Caco-2 (cell line): ENCODE data around the gene ID4. TPM values are rescaled to one million over a fixed set of nuclear protein-coding genes. Genes with fewer than 3 reads are reported as not detected.

Experiments used
- BruUV-seq: library from RNA; stranded (reverse); fragments of 400-500 nt; replicated peaks from 2 replicates; lab custom pipeline; 2021; lab: Mats Ljungman, UMichigan
- CTCF ChIA-PET: fragments of 300-600 bp; sonication (Branson Sonifier 250); formaldehyde crosslinking; loops from one replicate; lab custom pipeline; 2022; ENCODE audit warnings: antibody characterized with exemption; lab: Charles Lee
- POLR2A ChIA-PET: fragments of 300-600 bp; sonication (Branson Sonifier 250); formaldehyde crosslinking; loops from one replicate; lab custom pipeline; 2022; ENCODE audit warnings: antibody characterized with exemption; lab: Charles Lee
- DNase-seq, 2 experiments: peaks; one replicate each; pipeline versions ENCODE4 v3.0.0 to v3.0.0-alpha.2; 2020 to 2022
- H3K27me3 ChIP-seq: replicated peaks from 2 replicates; pipeline ENCODE4 v1.6.0; 2011; ENCODE audit warnings: low read length; ENCODE audit not compliant: control insufficient read depth, insufficient read depth
- H3K36me3 ChIP-seq: 2 replicates; pipeline ENCODE4 v1.5.1; 2011; ENCODE audit warnings: low read length; ENCODE audit not compliant: control insufficient read depth, insufficient read depth
- H3K4me1 ChIP-seq: fragments of 250-450 bp; sonication (Bioruptor Pico); 2 replicates; pipeline ENCODE4 v1.5.1; 2020; ENCODE audit warnings: mild to moderate bottlenecking
- H3K4me3 ChIP-seq: 2 replicates; pipeline ENCODE4 v1.5.1; 2011; ENCODE audit warnings: low read depth, mild to moderate bottlenecking, control low read depth, low read length
- H3K9me3 ChIP-seq: fragments of 250-450 bp; sonication (Bioruptor Pico); 2 replicates; pipeline ENCODE4 v1.5.1; 2020; ENCODE audit warnings: mild to moderate bottlenecking, moderate library complexity
- H3K27ac Mint-ChIP-seq: one replicate; pipeline ENCODE4 v1.8.0; 2022; ENCODE audit warnings: mixed read lengths; ENCODE audit not compliant: unreplicated experiment
- H3K27me3 Mint-ChIP-seq: one replicate; pipeline ENCODE4 v1.8.0; 2022; ENCODE audit warnings: mixed read lengths; ENCODE audit not compliant: insufficient read depth, unreplicated experiment
- H3K36me3 Mint-ChIP-seq: one replicate; pipeline ENCODE4 v1.8.0; 2022; ENCODE audit warnings: mild to moderate bottlenecking, mixed read lengths; ENCODE audit not compliant: insufficient read depth, unreplicated experiment
- H3K4me1 Mint-ChIP-seq: one replicate; pipeline ENCODE4 v1.8.0; 2022; ENCODE audit warnings: low read depth, mixed read lengths; ENCODE audit not compliant: unreplicated experiment
- H3K4me3 Mint-ChIP-seq: one replicate; pipeline ENCODE4 v1.8.0; 2022; ENCODE audit warnings: mild to moderate bottlenecking, moderate library complexity, mixed read lengths; ENCODE audit not compliant: unreplicated experiment
- H3K9me3 Mint-ChIP-seq: one replicate; pipeline ENCODE4 v1.8.0; 2022; ENCODE audit warnings: mixed read lengths; ENCODE audit not compliant: unreplicated experiment
- CTCF ChIP-seq, 2 experiments: fragments of 200-600 bp in 1 of 2; IDR thresholded peaks; 1 replicate in 1 of 2; 2 replicates in 1 of 2; pipeline versions ENCODE4 v1.5.1 to v1.8.0; 2011 to 2022; ENCODE audit warnings: antibody characterized with exemption in 1 of 2, control low read depth in 1 of 2, inconsistent platforms in 1 of 2, low read depth in 1 of 2, low read length in 1 of 2, mild to moderate bottlenecking in 1 of 2, moderate library complexity in 1 of 2; ENCODE audit not compliant: insufficient read depth in 1 of 2, severe bottlenecking in 1 of 2, unreplicated experiment in 1 of 2
- intact Hi-C: fragments of 100-400 bp; cut with micrococcal nuclease; formaldehyde crosslinking; loops from one replicate; pipeline ENCODE4 v1.10.0; 2022; ENCODE audit not compliant: unreplicated experiment
- total RNA-seq: library from RNA; stranded (reverse); gene quantifications from 2 replicates; pipeline ENCODE4 v1.2.3, GENCODE V29; 2022

The ID4 gene
- total RNA-seq, 1 experiment from 2014 or later = not detected

- no peak overlapping the region for H3K4me3 Mint-ChIP-seq
- ChIA-PET CTCF (no interaction called here), POLR2A (no interaction called here)
- no peak overlapping the region for H3K4me3 ChIP-seq
- peaks cover 2% of the 10 kb centered on the region for H3K27me3 Mint-ChIP-seq
- no peaks in the 10 kb centered on the region for H3K36me3 ChIP-seq
- H3K36me3 Mint-ChIP-seq = no peaks in the 10 kb centered on the region
- H3K9me3 Mint-ChIP-seq = no peaks in the 10 kb centered on the region
- TF ChIP-seq CTCF (IDR thresholded peaks at IDR 0.05; ENCODE audit: insufficient read depth in 1 of 2, low read depth in 1 of 2, low read length in 1 of 2, severe bottlenecking in 1 of 2, unreplicated experiment in 1 of 2) = no peak
- H3K4me1 ChIP-seq = no peaks in the 10 kb centered on the region
- H3K9me3 ChIP-seq = no peaks in the 10 kb centered on the region
- no peak for DNase-seq
- no peaks in the 10 kb centered on the region for H3K27me3 ChIP-seq
- no peak overlapping the region for H3K27ac Mint-ChIP-seq
- no TSS peak for BruUV-seq
- intact Hi-C loops = no loop called here
- H3K4me1 Mint-ChIP-seq = no peaks in the 10 kb centered on the region
Observed at GRCh38 chr6:19873031-19873430, 35.9 kb downstream of the ID4 start.

DNA sequence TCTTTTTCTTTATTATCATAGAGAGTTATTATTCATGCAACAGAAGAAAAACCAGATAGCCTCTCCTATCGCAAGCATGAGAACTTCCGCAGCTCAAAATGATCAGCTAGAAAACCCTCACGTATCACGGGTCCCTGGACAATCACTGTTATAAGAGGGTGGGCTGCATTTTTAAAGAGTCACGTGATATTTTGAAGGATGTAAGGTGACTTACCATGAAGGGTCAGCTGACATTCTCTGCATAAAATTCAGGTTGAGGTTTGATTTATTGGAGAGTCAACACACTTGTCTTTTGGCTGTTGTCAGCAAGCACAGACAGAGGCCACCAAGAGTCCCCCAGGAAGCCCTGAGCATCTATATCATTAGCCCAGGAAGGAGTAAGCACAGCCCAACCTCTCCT is 39.5 kb downstream of the ID4 start:
- H3K4me3 ChIP-seq = no peak overlapping the region
- Mint-ChIP-seq H3K27ac (no peak overlapping the region), H3K27me3 (peaks cover 2% of the 10 kb centered on the region), H3K36me3 (no peaks in the 10 kb centered on the region), H3K4me3 (no peak overlapping the region), H3K4me1 (no peaks in the 10 kb centered on the region), H3K9me3 (no peaks in the 10 kb centered on the region)
- CTCF ChIA-PET = no interaction called here
- no peak for TF ChIP-seq CTCF (IDR thresholded peaks at IDR 0.05; ENCODE audit: insufficient read depth in 1 of 2, low read depth in 1 of 2, low read length in 1 of 2, severe bottlenecking in 1 of 2, unreplicated experiment in 1 of 2)
- no peak for DNase-seq
- intact Hi-C loops = no loop called here
- H3K9me3 ChIP-seq = no peaks in the 10 kb centered on the region
- BruUV-seq = no TSS peak
- no peaks in the 10 kb centered on the region for H3K27me3 ChIP-seq
- H3K36me3 ChIP-seq = no peaks in the 10 kb centered on the region
- POLR2A ChIA-PET = no interaction called here
- no peaks in the 10 kb centered on the region for H3K4me1 ChIP-seq

- Mint-ChIP-seq H3K4me3 (no peak overlapping the region), H3K4me1 (no peaks in the 10 kb centered on the region), H3K36me3 (no peaks in the 10 kb centered on the region), H3K27me3 (peaks cover 5% of the 10 kb centered on the region), H3K9me3 (no peaks in the 10 kb centered on the region), H3K27ac (no peak overlapping the region)
- no peaks in the 10 kb centered on the region for H3K36me3 ChIP-seq
- no TSS peak for BruUV-seq
- ChIA-PET POLR2A (no interaction called here), CTCF (no interaction called here)
- no peaks in the 10 kb centered on the region for H3K27me3 ChIP-seq
- no peaks in the 10 kb centered on the region for H3K4me1 ChIP-seq
- no peaks in the 10 kb centered on the region for H3K9me3 ChIP-seq
- no peak for DNase-seq
- TF ChIP-seq CTCF (IDR thresholded peaks at IDR 0.05; ENCODE audit: insufficient read depth in 1 of 2, low read depth in 1 of 2, low read length in 1 of 2, severe bottlenecking in 1 of 2, unreplicated experiment in 1 of 2) = no peak
- intact Hi-C loops = no loop called here
- no peak overlapping the region for H3K4me3 ChIP-seq
Observed at GRCh38 chr6:19879663-19880062, 42.5 kb downstream of the ID4 start.
